GM21825 (cell line): ENCODE results near the gene CUX1.
"Not testable (repeated sequence)": the region's sequence is repeated elsewhere in the genome, so short reads cannot be mapped to it uniquely, and the experiment has no call there.

Experiments
- ATAC-seq: cut with Tn5 transposase; IDR thresholded peaks from one replicate; pipeline ENCODE4 v1.9.1; 2021; ENCODE audit warnings: mild to moderate bottlenecking, moderate library complexity; ENCODE audit not compliant: unreplicated experiment

The CUX1 gene

GRCh38 chr7:101817471-101818286 lies at the start of gene CUX1:
TSS of gene CUX1 (plus strand) at chr7:101817626. CDS start at chr7:101817640, 14 bp downstream.
- no peak for ATAC-seq

- no peak for ATAC-seq
Measured at GRCh38 chr7:101768280-101768679, 49.1 kb upstream of the CUX1 start.

- ATAC-seq: no peak
Measured at GRCh38 chr7:101770466-101770865, 47.0 kb upstream of the CUX1 start.

- ATAC-seq: no peak
Measured at GRCh38 chr7:101772508-101773211, 44.8 kb upstream of the CUX1 start.

GRCh38 chr7:101775181-101775580 lies 42.2 kb upstream of the CUX1 start:
- no peak for ATAC-seq

- ATAC-seq: no peak
Measured at GRCh38 chr7:101778026-101778580, 39.3 kb upstream of the CUX1 start.

- no peak for ATAC-seq
Measured at GRCh38 chr7:101779267-101779666, 38.2 kb upstream of the CUX1 start.

GRCh38 chr7:101780281-101780680 lies 37.1 kb upstream of the CUX1 start:
- no peak for ATAC-seq

GRCh38 chr7:101781439-101781838 lies 36.0 kb upstream of the CUX1 start:
- no peak for ATAC-seq

- ATAC-seq: no peak
Measured at GRCh38 chr7:101782476-101782875, 35.0 kb upstream of the CUX1 start.

- ATAC-seq: no peak
Measured at GRCh38 chr7:101782896-101783295, 34.5 kb upstream of the CUX1 start.

- no peak for ATAC-seq
Measured at GRCh38 chr7:101783381-101784181, 33.8 kb upstream of the CUX1 start.

GRCh38 chr7:101784292-101785127 lies 32.9 kb upstream of the CUX1 start:
- ATAC-seq: no peak

- ATAC-seq: no peak
Measured at GRCh38 chr7:101787864-101788263, 29.6 kb upstream of the CUX1 start.

GRCh38 chr7:101788517-101788916 lies 28.9 kb upstream of the CUX1 start:
- no peak for ATAC-seq

- ATAC-seq: no peak
Measured at GRCh38 chr7:101790566-101791293, 26.7 kb upstream of the CUX1 start.

GRCh38 chr7:101792051-101792681 lies 25.3 kb upstream of the CUX1 start:
- ATAC-seq: no peak

GRCh38 chr7:101792682-101793071 lies 24.7 kb upstream of the CUX1 start:
- ATAC-seq: not testable (repeated sequence)

- no peak for ATAC-seq
Measured at GRCh38 chr7:101795461-101795860, 22.0 kb upstream of the CUX1 start.
